Measurements from ENCODE around the gene EPHA1. TPM values are rescaled to one million over a fixed set of nuclear protein-coding genes. Genes with fewer than 3 reads are reported as not detected.

EPHA1 gene
- total and polyA plus RNA-seq, 2 donors (not counting 1 experiment from before 2014, with no cell fraction given): 0.39 to 0.49 TPM

DNA sequence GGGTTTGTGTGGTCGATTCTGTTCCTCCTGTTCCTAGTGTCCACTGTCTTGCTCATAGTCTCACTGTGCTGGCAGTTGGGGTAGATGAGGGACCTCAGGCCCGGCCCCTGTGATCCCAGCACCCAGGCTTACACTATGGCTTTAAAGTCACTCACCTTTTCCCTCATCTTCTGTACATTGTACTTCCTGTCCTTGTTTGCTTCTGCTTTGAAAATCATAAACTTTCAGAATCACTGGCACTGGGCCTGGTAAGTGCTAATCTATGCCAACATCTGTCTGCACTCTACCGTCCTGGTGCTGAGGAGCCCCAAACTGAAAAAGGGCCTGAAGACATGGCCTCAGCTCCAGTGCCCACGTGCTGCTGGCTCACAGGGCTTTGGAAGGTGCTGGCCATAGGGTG, 28.9 kb upstream of the EPHA1 start:
- no peak overlapping the region for H3K4me3 Mint-ChIP-seq
- no peak overlapping the region for H3K27ac Mint-ChIP-seq
- peaks cover 0 to 5% (median 0%) of the 10 kb centered on the region in 4 experiments for H3K27me3 ChIP-seq (replicated peaks in 1 of 4; ENCODE audit: control extremely low read depth in 1 of 4, control insufficient read depth in 3 of 4, insufficient read depth in 4 of 4, low read length in 3 of 4)
- no peak for TF ChIP-seq EZH2 (IDR thresholded peaks at IDR 0.05; ENCODE audit: borderline replicate concordance, insufficient read depth, low read depth, low read length, poor library complexity, severe bottlenecking)
- TF ChIP-seq, protein P1, sequence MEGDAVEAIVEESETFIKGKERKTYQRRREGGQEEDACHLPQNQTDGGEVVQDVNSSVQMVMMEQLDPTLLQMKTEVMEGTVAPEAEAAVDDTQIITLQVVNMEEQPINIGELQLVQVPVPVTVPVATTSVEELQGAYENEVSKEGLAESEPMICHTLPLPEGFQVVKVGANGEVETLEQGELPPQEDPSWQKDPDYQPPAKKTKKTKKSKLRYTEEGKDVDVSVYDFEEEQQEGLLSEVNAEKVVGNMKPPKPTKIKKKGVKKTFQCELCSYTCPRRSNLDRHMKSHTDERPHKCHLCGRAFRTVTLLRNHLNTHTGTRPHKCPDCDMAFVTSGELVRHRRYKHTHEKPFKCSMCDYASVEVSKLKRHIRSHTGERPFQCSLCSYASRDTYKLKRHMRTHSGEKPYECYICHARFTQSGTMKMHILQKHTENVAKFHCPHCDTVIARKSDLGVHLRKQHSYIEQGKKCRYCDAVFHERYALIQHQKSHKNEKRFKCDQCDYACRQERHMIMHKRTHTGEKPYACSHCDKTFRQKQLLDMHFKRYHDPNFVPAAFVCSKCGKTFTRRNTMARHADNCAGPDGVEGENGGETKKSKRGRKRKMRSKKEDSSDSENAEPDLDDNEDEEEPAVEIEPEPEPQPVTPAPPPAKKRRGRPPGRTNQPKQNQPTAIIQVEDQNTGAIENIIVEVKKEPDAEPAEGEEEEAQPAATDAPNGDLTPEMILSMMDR (IDR thresholded peaks at IDR 0.05): no peak
- H3K27ac ChIP-seq (ENCODE audit: low read length in 2 of 2): no peak overlapping the region
- H3K4me2 ChIP-seq (replicated peaks; ENCODE audit: low read depth, low read length, poor library complexity, severe bottlenecking): no peak overlapping the region
- no peak overlapping the region for H3K9ac ChIP-seq (ENCODE audit: low read length)
- no peaks in the 10 kb centered on the region for H3K36me3 ChIP-seq (replicated peaks in 1 of 2; ENCODE audit: control extremely low read depth in 1 of 2, control insufficient read depth in 1 of 2, extremely low read depth in 1 of 2, insufficient read depth in 2 of 2, low read length in 1 of 2)
- no peaks in the 10 kb centered on the region for H4K20me1 ChIP-seq (ENCODE audit: control insufficient read depth, insufficient read depth, low read length, poor library complexity, severe bottlenecking)
- peak overlapping the region; percentile 35 for H2AFZ ChIP-seq (ENCODE audit: insufficient read depth, low read depth, low read length, poor library complexity, severe bottlenecking)
- POLR2A ChIA-PET: no interaction called here
- CTCF ChIA-PET: no interaction called here
- no peaks in the 10 kb centered on the region for H3K4me1 ChIP-seq (ENCODE audit: control insufficient read depth in 2 of 2, insufficient read depth in 2 of 2, low read length in 2 of 2)
- DNase-seq (no peak), ATAC-seq (ENCODE audit: low read depth) (no peak)
- H3K4me1 Mint-ChIP-seq: peaks cover 2% of the 10 kb centered on the region
- H3K4me3 ChIP-seq (ENCODE audit: control extremely low read depth in 1 of 5, extremely low read depth in 1 of 5, insufficient read depth in 1 of 5, low read depth in 2 of 5, low read length in 4 of 5): no peak overlapping the region
- H3K9me3 ChIP-seq (ENCODE audit: control extremely low read depth in 1 of 3, control insufficient read depth in 2 of 3, insufficient read depth in 1 of 3, low read length in 2 of 3): no peaks in the 10 kb centered on the region
- peaks cover 21% of the 10 kb centered on the region for H3K27me3 Mint-ChIP-seq
- H3K9me3 Mint-ChIP-seq (ENCODE audit: insufficient read depth): no peaks in the 10 kb centered on the region
- WGBS (ENCODE audit: insufficient coverage): 35% methylated on average over 2 of the region's 4 CpGs
- no peaks in the 10 kb centered on the region for H3K79me2 ChIP-seq (ENCODE audit: control insufficient read depth, insufficient read depth, low read length)
- intact Hi-C loops (cut with micrococcal nuclease): no loop called here

DNA sequence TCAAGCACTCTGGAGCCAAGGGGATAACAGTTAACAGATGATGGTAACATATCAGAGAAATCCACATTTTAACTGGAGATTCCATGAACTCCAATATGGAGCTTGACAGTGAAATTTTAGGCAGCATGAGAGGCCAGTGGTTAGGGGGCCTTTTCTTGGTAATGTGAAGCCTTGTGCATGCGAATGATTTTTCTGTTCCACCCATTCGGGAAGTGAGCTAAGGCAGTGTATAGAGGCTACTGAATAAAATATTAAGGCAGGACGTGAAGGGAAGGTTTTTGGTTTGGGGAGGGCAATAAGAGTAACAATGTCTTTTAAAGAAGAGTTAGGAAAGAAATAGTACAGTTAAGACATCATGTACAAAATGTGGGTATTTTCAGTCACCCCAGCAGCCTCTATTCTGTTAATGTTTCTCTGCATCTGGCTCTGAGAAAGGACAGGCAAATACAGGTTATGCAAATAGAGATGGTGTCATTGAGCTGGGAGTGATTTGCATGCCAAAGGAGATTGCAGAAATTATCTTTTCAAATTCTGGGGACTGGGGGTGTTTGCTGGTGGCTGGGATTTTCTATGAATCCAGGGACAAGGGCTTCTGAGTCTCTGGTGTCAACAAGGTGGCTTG, 27.8 kb upstream of the EPHA1 start:
- H2AFZ ChIP-seq (ENCODE audit: insufficient read depth, low read depth, low read length, poor library complexity, severe bottlenecking): no peak overlapping the region
- CTCF ChIA-PET: interaction anchor here (1.9 kb wide), 1 partner anchor 21 kb away, joined by 7 read pairs; no protein-coding TSS in a partner anchor
- no peak overlapping the region for H3K9ac ChIP-seq (ENCODE audit: low read length)
- no peak overlapping the region for H3K27ac ChIP-seq (ENCODE audit: low read length in 2 of 2)
- no peak overlapping the region for H3K4me3 Mint-ChIP-seq
- no peaks in the 10 kb centered on the region for H3K9me3 Mint-ChIP-seq (ENCODE audit: insufficient read depth)
- no peaks in the 10 kb centered on the region for H3K4me1 ChIP-seq (ENCODE audit: control insufficient read depth in 2 of 2, insufficient read depth in 2 of 2, low read length in 2 of 2)
- peaks cover 2% of the 10 kb centered on the region for H3K4me1 Mint-ChIP-seq
- H3K79me2 ChIP-seq (ENCODE audit: control insufficient read depth, insufficient read depth, low read length): no peaks in the 10 kb centered on the region
- POLR2A ChIA-PET: no interaction called here
- no peak overlapping the region for H3K4me3 ChIP-seq (ENCODE audit: control extremely low read depth in 1 of 5, extremely low read depth in 1 of 5, insufficient read depth in 1 of 5, low read depth in 2 of 5, low read length in 4 of 5)
- H4K20me1 ChIP-seq (ENCODE audit: control insufficient read depth, insufficient read depth, low read length, poor library complexity, severe bottlenecking): no peaks in the 10 kb centered on the region
- WGBS (ENCODE audit: insufficient coverage): 91% methylated on average over 3 of the region's 3 CpGs
- H3K27me3 ChIP-seq (replicated peaks in 1 of 4; ENCODE audit: control extremely low read depth in 1 of 4, control insufficient read depth in 3 of 4, insufficient read depth in 4 of 4, low read length in 3 of 4): peaks cover 0 to 5% (median under 1%) of the 10 kb centered on the region in 4 experiments
- TF ChIP-seq, protein P1 (IDR thresholded peaks at IDR 0.05): no peak
- TF ChIP-seq EZH2 (IDR thresholded peaks at IDR 0.05; ENCODE audit: borderline replicate concordance, insufficient read depth, low read depth, low read length, poor library complexity, severe bottlenecking): no peak
- no peak for ATAC-seq (ENCODE audit: low read depth)
- peaks cover 13% of the 10 kb centered on the region for H3K27me3 Mint-ChIP-seq
- intact Hi-C loops (cut with micrococcal nuclease): no loop called here
- H3K4me2 ChIP-seq (replicated peaks; ENCODE audit: low read depth, low read length, poor library complexity, severe bottlenecking): no peak overlapping the region
- no peaks in the 10 kb centered on the region for H3K9me3 ChIP-seq (ENCODE audit: control extremely low read depth in 1 of 3, control insufficient read depth in 2 of 3, insufficient read depth in 1 of 3, low read length in 2 of 3)
- no peaks in the 10 kb centered on the region for H3K36me3 ChIP-seq (replicated peaks in 1 of 2; ENCODE audit: control extremely low read depth in 1 of 2, control insufficient read depth in 1 of 2, extremely low read depth in 1 of 2, insufficient read depth in 2 of 2, low read length in 1 of 2)
- H3K27ac Mint-ChIP-seq: no peak overlapping the region
- DNase-seq: no peak
